Endothelial cell of umbilical vein (primary cell): ENCODE measurements around the gene SLC15A5. TPM values are rescaled to one million over a fixed set of nuclear protein-coding genes. Genes with fewer than 3 reads are reported as not detected.

Experiments
- BruUV-seq: library from RNA; stranded (reverse); fragments of 400-500 nt; replicated peaks from 2 replicates; lab custom pipeline; 2021; lab: Mats Ljungman, UMichigan
- CTCF ChIA-PET: fragments of 300-600, 350-600 bp; sonication (Branson Sonifier 250); formaldehyde crosslinking; loops from one replicate; lab custom pipeline; 2021; ENCODE audit warnings: antibody characterized with exemption, inconsistent platforms; lab: Charles Lee
- POLR2A ChIA-PET: fragments of 300-600, 350-600 bp; sonication (Branson Sonifier 250); formaldehyde crosslinking; loops from one replicate; lab custom pipeline; 2021; ENCODE audit warnings: antibody characterized with exemption, inconsistent platforms; lab: Charles Lee
- DNase-seq: peaks from one replicate; pipeline ENCODE4 v3.0.0-alpha.2; 2011; ENCODE audit warnings: low read depth, low spot score
- FAIRE-seq: peaks from 2 replicates; lab custom pipeline; 2011; peaks lifted over from hg19 to GRCh38; lab: Jason Lieb, UNC
- H2AFZ ChIP-seq: 2 replicates; pipeline ENCODE4 v1.6.0; 2012; ENCODE audit warnings: low read depth, low read length, control low read depth, inconsistent platforms
- H3K27ac ChIP-seq: 2 replicates; pipeline ENCODE4 v1.5.1; 2011; ENCODE audit warnings: low read depth, mild to moderate bottlenecking, control low read depth, low read length, moderate library complexity; ENCODE audit not compliant: insufficient read depth
- H3K27me3 ChIP-seq, 2 experiments: 2 replicates each; pipeline versions ENCODE4 v1.6.0 to v1.6.1; 2011; ENCODE audit warnings: low read length in 2 of 2, mixed read lengths in 1 of 2; ENCODE audit not compliant: control insufficient read depth in 2 of 2, insufficient read depth in 2 of 2
- H3K36me3 ChIP-seq, 2 experiments: 2 replicates in 1 of 2; 3 replicates in 1 of 2; pipeline ENCODE4 v1.5.1; 2011; ENCODE audit warnings: low read length in 2 of 2, mild to moderate bottlenecking in 1 of 2, moderate library complexity in 1 of 2; ENCODE audit not compliant: control insufficient read depth in 2 of 2, insufficient read depth in 2 of 2; ENCODE audit errors: extremely low read depth in 1 of 2
- H3K4me1 ChIP-seq: 3 replicates; pipeline ENCODE4 v1.5.1; 2011; ENCODE audit warnings: mild to moderate bottlenecking, low read length; ENCODE audit not compliant: control insufficient read depth, insufficient read depth; ENCODE audit errors: extremely low read depth
- H3K4me2 ChIP-seq: 2 replicates; pipeline ENCODE4 v1.6.1; 2011; ENCODE audit warnings: low read length, control low read depth, mixed read lengths; ENCODE audit not compliant: insufficient read depth
- H3K4me3 ChIP-seq, 3 experiments: fragments of 200-600 bp in 1 of 3; sonication (generic), shearing (Covaris generic) in 1 of 3; replicated peaks in 1 of 3; 2 replicates each; pipeline ENCODE4 v1.5.1; 2011 to 2016; ENCODE audit warnings: control low read depth in 3 of 3, low read length in 3 of 3, mild to moderate bottlenecking in 2 of 3, inconsistent platforms in 1 of 3, low read depth in 1 of 3, moderate library complexity in 1 of 3; ENCODE audit not compliant: insufficient read depth in 1 of 3
- H3K79me2 ChIP-seq: 2 replicates; pipeline ENCODE4 v1.6.0; 2012; ENCODE audit warnings: low read length, inconsistent platforms; ENCODE audit not compliant: control insufficient read depth, insufficient read depth
- H3K9ac ChIP-seq: replicated peaks from 2 replicates; pipeline ENCODE3; 2011; ENCODE audit warnings: low read length, control low read depth; ENCODE audit not compliant: insufficient read depth; ENCODE audit errors: extremely low read depth
- H3K9me1 ChIP-seq: replicated peaks from 3 replicates; pipeline ENCODE4 v1.6.0; 2011; ENCODE audit warnings: mild to moderate bottlenecking, low read length; ENCODE audit not compliant: control insufficient read depth, insufficient read depth; ENCODE audit errors: extremely low read depth
- H3K9me3 ChIP-seq: replicated peaks from 2 replicates; pipeline ENCODE4 v1.5.1; 2012; ENCODE audit warnings: low read length, inconsistent platforms; ENCODE audit not compliant: control insufficient read depth, insufficient read depth
- H4K20me1 ChIP-seq: replicated peaks from 2 replicates; pipeline ENCODE3; 2011; ENCODE audit warnings: mild to moderate bottlenecking, low read length; ENCODE audit not compliant: control insufficient read depth, insufficient read depth; ENCODE audit errors: extremely low read depth
- CTCF ChIP-seq, 2 donors: IDR thresholded peaks; 1 replicate in 1 of 2; 2 replicates in 1 of 2; pipeline ENCODE4 v1.5.1; 2011; ENCODE audit warnings: low read length in 2 of 2, mild to moderate bottlenecking in 2 of 2, moderate library complexity in 2 of 2, control low read depth in 1 of 2, inconsistent platforms in 1 of 2, low read depth in 1 of 2; ENCODE audit not compliant: insufficient read depth in 1 of 2; ENCODE audit errors: extremely low read depth in 1 of 2
- EZH2 ChIP-seq: IDR thresholded peaks from 2 replicates; pipeline ENCODE4 v1.6.1; 2012; ENCODE audit warnings: borderline replicate concordance, low read depth, mild to moderate bottlenecking, moderate library complexity, low read length, inconsistent platforms; ENCODE audit not compliant: severe bottlenecking
- FOS ChIP-seq: IDR thresholded peaks from 2 replicates; pipeline ENCODE4 v1.6.1; 2011; ENCODE audit warnings: mild to moderate bottlenecking, low read length, moderate library complexity, borderline replicate concordance; ENCODE audit not compliant: insufficient read depth
- GATA2 ChIP-seq: IDR thresholded peaks from 2 replicates; pipeline ENCODE4 v1.7.0; 2011; ENCODE audit warnings: low read depth, mild to moderate bottlenecking, moderate library complexity, mixed read lengths, low read length; ENCODE audit not compliant: insufficient read length, insufficient read depth
- JUN ChIP-seq: IDR thresholded peaks from 2 replicates; pipeline ENCODE4 v1.6.1; 2011; ENCODE audit warnings: borderline replicate concordance, low read depth; ENCODE audit not compliant: insufficient read length, insufficient read depth
- MYC ChIP-seq: IDR thresholded peaks from one replicate; pipeline ENCODE4 v1.6.1; 2011; ENCODE audit warnings: mild to moderate bottlenecking, low read depth, low read length
- POLR2A ChIP-seq: IDR thresholded peaks from 2 replicates; pipeline ENCODE4 v1.6.1; 2012; ENCODE audit warnings: low read depth, mild to moderate bottlenecking, control low read depth, low read length
- POLR2AphosphoS5 ChIP-seq: IDR thresholded peaks from 2 replicates; pipeline ENCODE4 v1.6.1; 2012; ENCODE audit warnings: low read depth, mild to moderate bottlenecking, control low read depth, low read length, moderate library complexity; ENCODE audit not compliant: insufficient read depth
- dilution Hi-C: fragments of 300-500 bp; cut with MboI; formaldehyde crosslinking; loops from one replicate; pipeline ENCODE4 v1.15.0; 2019; ENCODE audit warnings: low sequenced_read_pairs; ENCODE audit not compliant: extremely low pct_ligation_motif_present
- intact Hi-C: fragments of 100-400 bp; cut with micrococcal nuclease; formaldehyde crosslinking; loops from one replicate; pipeline ENCODE4 v1.10.0; 2022
- polyA plus RNA-seq, 4 experiments: library from polyadenylated mRNA; depleted of rRNA in 3 of 4; stranded (reverse) in 3 of 4; unstranded in 1 of 4; fragments of >200 nt; gene quantifications; 2 replicates each; pipeline versions ENCODE4 v1.2.1 to v1.2.3, GENCODE V29; 2011 to 2012; ENCODE audit warnings: missing spikeins in 1 of 4
- total RNA-seq: library from RNA; stranded (reverse); gene quantifications from 2 replicates; pipeline ENCODE4 v1.2.3, GENCODE V29; 2021
- TF ChIP-seq, protein P1 (sequence below): IDR thresholded peaks from 2 replicates; pipeline ENCODE4 v1.6.1; 2011; ENCODE audit not compliant: insufficient read depth, insufficient read length

Gene SLC15A5
- total and polyA plus RNA-seq, 2 donors (not counting 3 experiments of a cell fraction or from before 2014, with no cell fraction given) = not detected

- Histone ChIP-seq H3K79me2 (no peaks in the 10 kb centered on the region), H3K9ac (no peak overlapping the region), H2AFZ (no peak overlapping the region), H3K36me3 (no peaks in the 10 kb centered on the region), H3K4me3 (no peak overlapping the region), H3K9me1 (no peaks in the 10 kb centered on the region), H3K27me3 (no peaks in the 10 kb centered on the region), H3K27ac (no peak overlapping the region), H3K9me3 (no peaks in the 10 kb centered on the region), H3K4me2 (no peak overlapping the region), H4K20me1 (no peaks in the 10 kb centered on the region), H3K4me1 (no peaks in the 10 kb centered on the region)
- FAIRE-seq (no peak), DNase-seq (no peak)
- intact Hi-C loops (no loop called here), dilution Hi-C loops (no loop called here)
- POLR2A ChIA-PET = no interaction called here
- CTCF ChIA-PET = no interaction called here
- TF ChIP-seq POLR2AphosphoS5 (no peak), FOS (no peak)
- BruUV-seq = no TSS peak
Observed at GRCh38 chr12:16300122-16300521, 22.6 kb upstream of the SLC15A5 start.

DNA sequence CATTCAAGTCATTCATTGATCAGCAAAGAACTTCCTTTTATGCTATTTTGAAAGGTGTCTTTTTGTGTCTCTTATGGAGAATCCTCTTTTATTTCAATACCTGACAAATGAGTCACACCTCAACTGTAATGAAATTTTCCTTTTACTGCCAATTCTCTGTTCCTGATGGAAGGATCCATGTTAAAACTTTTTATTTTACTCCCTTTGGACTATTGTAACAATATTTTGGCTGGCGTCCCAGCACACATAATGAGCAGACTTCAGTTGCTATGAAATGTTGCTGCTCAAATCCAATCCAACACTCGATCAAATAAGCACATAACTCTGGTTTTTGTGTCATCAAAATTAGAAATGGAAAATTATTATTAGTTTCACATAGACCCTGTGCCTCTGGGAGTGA lies 21.9 kb upstream of the SLC15A5 start:
- Histone ChIP-seq H3K27ac (no peak overlapping the region), H3K79me2 (no peaks in the 10 kb centered on the region), H3K4me1 (no peaks in the 10 kb centered on the region), H3K27me3 (no peaks in the 10 kb centered on the region), H4K20me1 (no peaks in the 10 kb centered on the region), H3K9me3 (no peaks in the 10 kb centered on the region), H3K36me3 (no peaks in the 10 kb centered on the region), H3K9me1 (no peaks in the 10 kb centered on the region), H3K4me3 (no peak overlapping the region), H2AFZ (no peak overlapping the region), H3K4me2 (no peak overlapping the region), H3K9ac (no peak overlapping the region)
- TF ChIP-seq CTCF (IDR thresholded peaks at IDR 0.05; ENCODE audit: extremely low read depth in 1 of 2, insufficient read depth in 1 of 2, low read depth in 1 of 2, low read length in 2 of 2) (no peak), POLR2AphosphoS5 (no peak), EZH2 (no peak), JUN (no peak), POLR2A (no peak), FOS (no peak), MYC (no peak), GATA2 (no peak)
- TF ChIP-seq, protein P1, sequence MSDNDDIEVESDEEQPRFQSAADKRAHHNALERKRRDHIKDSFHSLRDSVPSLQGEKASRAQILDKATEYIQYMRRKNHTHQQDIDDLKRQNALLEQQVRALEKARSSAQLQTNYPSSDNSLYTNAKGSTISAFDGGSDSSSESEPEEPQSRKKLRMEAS = no peak
- dilution Hi-C loops (no loop called here), intact Hi-C loops (no loop called here)
- CTCF ChIA-PET = no interaction called here
- POLR2A ChIA-PET = no interaction called here
- BruUV-seq = no TSS peak
- DNase-seq = no peak
- FAIRE-seq = no peak
